ENCODE results near the gene USF2.

DNA sequence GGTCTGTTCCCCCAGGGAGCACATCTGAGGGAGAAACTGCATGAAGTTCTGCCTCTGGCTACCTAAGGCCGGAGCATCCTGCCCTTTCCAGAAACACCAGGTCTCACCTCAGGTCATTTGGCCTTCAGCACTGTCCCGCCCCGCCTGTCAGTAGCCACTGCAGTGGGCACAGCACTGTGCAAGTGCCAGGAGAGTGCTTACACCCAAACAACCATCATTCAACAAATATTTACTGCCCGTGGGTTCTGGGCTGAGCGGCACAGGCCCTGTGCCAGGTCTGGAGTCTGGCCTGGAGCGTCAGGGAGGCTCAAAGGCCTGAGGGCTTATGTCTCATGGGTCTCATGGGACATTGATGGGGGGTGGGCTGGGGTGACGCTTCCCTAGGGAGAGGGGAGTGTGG lies 2.8 kb downstream of the USF2 start:
- TF ChIP-seq, protein P1, sequence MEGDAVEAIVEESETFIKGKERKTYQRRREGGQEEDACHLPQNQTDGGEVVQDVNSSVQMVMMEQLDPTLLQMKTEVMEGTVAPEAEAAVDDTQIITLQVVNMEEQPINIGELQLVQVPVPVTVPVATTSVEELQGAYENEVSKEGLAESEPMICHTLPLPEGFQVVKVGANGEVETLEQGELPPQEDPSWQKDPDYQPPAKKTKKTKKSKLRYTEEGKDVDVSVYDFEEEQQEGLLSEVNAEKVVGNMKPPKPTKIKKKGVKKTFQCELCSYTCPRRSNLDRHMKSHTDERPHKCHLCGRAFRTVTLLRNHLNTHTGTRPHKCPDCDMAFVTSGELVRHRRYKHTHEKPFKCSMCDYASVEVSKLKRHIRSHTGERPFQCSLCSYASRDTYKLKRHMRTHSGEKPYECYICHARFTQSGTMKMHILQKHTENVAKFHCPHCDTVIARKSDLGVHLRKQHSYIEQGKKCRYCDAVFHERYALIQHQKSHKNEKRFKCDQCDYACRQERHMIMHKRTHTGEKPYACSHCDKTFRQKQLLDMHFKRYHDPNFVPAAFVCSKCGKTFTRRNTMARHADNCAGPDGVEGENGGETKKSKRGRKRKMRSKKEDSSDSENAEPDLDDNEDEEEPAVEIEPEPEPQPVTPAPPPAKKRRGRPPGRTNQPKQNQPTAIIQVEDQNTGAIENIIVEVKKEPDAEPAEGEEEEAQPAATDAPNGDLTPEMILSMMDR (conservative IDR thresholded peaks at IDR 0.05 in 1 of 2, IDR thresholded peaks at IDR 0.05 in 1 of 2; ENCODE audit: extremely low read depth in 1 of 2, insufficient read depth in 1 of 2, low read depth in 1 of 2, low read length in 2 of 2): no peak
- no peak for TF ChIP-seq EZH2 (IDR thresholded peaks at IDR 0.05; ENCODE audit: borderline replicate concordance, low read length)
